Right lobe of liver (tissue), 6 donors: ENCODE measurements around the gene BIRC2. TPM values are rescaled to one million over a fixed set of nuclear protein-coding genes. Genes with fewer than 3 reads are reported as not detected.
A peak's percentile ranks its signal among the peaks of the same experiment; 100 is the strongest.
"Not testable (repeated sequence)": the region's sequence is repeated elsewhere in the genome, so short reads cannot be mapped to it uniquely, and the experiment has no call there.

Experiments used
- ATAC-seq, 4 donors: fragments of 200-7000 bp; cut with Tn5 transposase; one replicate each; pipeline ENCODE4 v1.9.1; 2020; ENCODE audit warnings: mild to moderate bottlenecking in 4 of 4, moderate library complexity in 4 of 4
- DNase-seq, 3 donors: peaks; one replicate each; pipeline ENCODE4 v3.0.0-alpha.2; 2020
- H3K27ac ChIP-seq, 3 donors: fragments of 200-600 bp; one replicate each; pipeline ENCODE4 v1.8.0; 2022
- H3K27me3 ChIP-seq, 2 donors: fragments of 200-600 bp; one replicate each; pipeline ENCODE4 v1.8.0; 2022
- H3K36me3 ChIP-seq, 4 donors: fragments of 200-600 bp; sonication (generic) in 1 of 4; one replicate each; pipeline versions ENCODE4 v1.5.1 to v1.8.0; 2017 to 2022; ENCODE audit warnings: control low read depth in 1 of 4
- H3K4me1 ChIP-seq, 4 donors: fragments of 200-600 bp; sonication (generic) in 1 of 4; one replicate each; pipeline versions ENCODE4 v1.5.1 to v1.8.0; 2017 to 2022; ENCODE audit warnings: control low read depth in 1 of 4
- H3K4me3 ChIP-seq, 3 donors: fragments of 200-600 bp; one replicate each; pipeline ENCODE4 v1.8.0; 2022
- H3K9me3 ChIP-seq, 4 donors: fragments of 200-600 bp; sonication (generic) in 1 of 4; one replicate each; pipeline versions ENCODE4 v1.5.1 to v1.8.0; 2017 to 2022; ENCODE audit warnings: control low read depth in 1 of 4
- POLR2A ChIP-seq: fragments of 450-650 bp; IDR thresholded peaks from one replicate; pipeline ENCODE4 v1.6.1; 2017; ENCODE audit warnings: antibody characterized with exemption, mild to moderate bottlenecking
- WGBS: methylation state at CpG from one replicate; pipeline ENCODE4 v1.1.6; 2018; ENCODE audit warnings: low coverage, low lambda C conversion rate; ENCODE audit not compliant: insufficient coverage; ENCODE audit errors: missing lambda C conversion rate; 5-methylcytosine and 5-hydroxymethylcytosine counted together
- intact Hi-C, 2 donors: fragments of 100-400 bp; cut with DNase I; formaldehyde crosslinking; loops; one replicate each; pipeline versions ENCODE4 v1.11.2 to v1.14.1; 2022
- total RNA-seq, 6 experiments: library from RNA; depleted of rRNA in 2 of 6; stranded (reverse); fragments of >200 nt in 2 of 6; fragmentation: NEBNext Ultra II Directional in 3 of 6; extraction: Animal tissue kit (Norgen Biotek cat#: 25700) in 3 of 6; gene quantifications; one replicate each; pipeline versions ENCODE4 v1.1.0 to v1.2.4, GENCODE V29; 2016 to 2023
- TF ChIP-seq, protein P1 (sequence below), 4 donors: fragments of 200-600 bp in 3 of 4; fragments of 450-650 bp in 1 of 4; IDR thresholded peaks; one replicate each; pipeline versions ENCODE4 v1.5.1 to v1.8.0; 2016 to 2022; ENCODE audit warnings: antibody characterized with exemption in 4 of 4, mild to moderate bottlenecking in 2 of 4
- donor health status: DM: no; HTN: yes; CAD: no.
- donor health status: DM: no; HTN: no; CAD: no.
- donor health status: DM: no; HTN: no; CAD: no.
- donor health status: DM: no; HTN: yes; CAD: no.
- donor health status: DM: no; HTN: yes; CAD: no.

The BIRC2 gene
- total RNA-seq, 6 experiments from 2014 or later, result 20.2 to 26.6 (median 25.3) TPM

DNA sequence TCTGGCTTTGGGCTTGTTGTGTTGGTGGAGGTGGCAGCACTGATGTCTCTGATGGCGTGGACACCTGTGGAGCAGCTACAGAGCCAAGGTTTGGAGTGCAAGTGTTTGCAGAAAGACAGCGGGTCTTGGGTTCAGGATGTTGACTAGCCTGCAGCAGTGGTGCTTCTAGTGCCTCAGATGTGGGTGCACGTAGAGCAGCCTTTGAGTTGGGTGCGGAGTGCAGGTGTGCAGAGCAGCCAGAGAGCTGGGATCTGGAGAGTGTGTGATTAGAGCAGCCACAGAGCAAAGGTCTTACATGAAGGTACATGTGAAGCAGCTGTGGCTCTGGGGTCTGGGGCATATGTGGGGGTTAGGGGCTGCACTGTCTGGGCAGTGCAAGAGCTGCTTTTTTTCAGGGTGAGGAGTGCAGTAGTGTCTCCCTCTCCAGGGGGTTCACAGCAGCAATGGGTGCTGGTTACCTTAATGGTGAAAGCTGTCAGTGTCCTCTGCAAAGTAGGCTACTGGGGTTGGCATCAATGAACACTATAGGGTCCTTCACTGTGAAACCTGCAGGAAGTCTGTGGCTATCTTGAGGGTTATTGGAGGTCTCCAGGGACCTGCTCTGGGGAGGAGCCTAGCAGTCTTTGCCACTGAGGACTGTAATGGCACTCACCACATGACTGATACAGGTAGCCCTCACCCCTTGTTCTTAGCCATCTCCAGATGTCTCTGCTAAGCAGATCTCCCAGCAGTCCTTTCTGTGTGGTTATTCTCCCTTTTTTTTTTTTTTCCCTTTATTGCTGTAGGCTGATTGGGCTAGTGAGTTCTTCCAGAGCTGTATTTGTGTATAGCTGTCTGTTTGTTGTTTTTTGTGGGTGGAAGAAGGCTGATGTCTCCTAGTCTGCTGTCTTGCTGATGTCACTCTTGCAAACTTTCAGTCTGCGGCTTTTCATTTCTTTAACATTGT is 14.3 kb downstream of the BIRC2 start:
- DNase-seq, result no peak

DNA sequence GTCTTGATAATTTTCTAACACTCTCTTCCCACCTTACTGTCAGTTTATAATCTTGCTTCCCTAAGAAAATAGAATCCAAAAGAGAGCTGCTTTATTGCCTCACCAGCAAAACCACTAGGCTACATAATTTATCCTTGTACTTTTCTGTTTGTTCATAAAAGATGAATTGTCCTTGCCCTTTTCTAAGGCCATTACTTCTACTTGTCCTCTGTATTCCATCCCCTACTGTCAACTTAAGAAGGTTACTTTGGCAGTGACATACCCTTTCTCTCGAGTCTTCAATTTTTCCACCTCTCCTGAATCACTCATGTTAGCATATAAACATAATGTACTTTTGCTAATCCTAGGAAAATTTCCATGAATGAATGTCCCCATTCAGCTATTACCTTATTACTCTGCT is 18.0 kb downstream of the BIRC2 start:
- intact Hi-C loops, result no loop called here
- no peaks in the 10 kb centered on the region for H3K27me3 ChIP-seq
- H3K4me1 ChIP-seq, result no peaks in the 10 kb centered on the region
- TF ChIP-seq POLR2A, result no peak
- TF ChIP-seq, protein P1, sequence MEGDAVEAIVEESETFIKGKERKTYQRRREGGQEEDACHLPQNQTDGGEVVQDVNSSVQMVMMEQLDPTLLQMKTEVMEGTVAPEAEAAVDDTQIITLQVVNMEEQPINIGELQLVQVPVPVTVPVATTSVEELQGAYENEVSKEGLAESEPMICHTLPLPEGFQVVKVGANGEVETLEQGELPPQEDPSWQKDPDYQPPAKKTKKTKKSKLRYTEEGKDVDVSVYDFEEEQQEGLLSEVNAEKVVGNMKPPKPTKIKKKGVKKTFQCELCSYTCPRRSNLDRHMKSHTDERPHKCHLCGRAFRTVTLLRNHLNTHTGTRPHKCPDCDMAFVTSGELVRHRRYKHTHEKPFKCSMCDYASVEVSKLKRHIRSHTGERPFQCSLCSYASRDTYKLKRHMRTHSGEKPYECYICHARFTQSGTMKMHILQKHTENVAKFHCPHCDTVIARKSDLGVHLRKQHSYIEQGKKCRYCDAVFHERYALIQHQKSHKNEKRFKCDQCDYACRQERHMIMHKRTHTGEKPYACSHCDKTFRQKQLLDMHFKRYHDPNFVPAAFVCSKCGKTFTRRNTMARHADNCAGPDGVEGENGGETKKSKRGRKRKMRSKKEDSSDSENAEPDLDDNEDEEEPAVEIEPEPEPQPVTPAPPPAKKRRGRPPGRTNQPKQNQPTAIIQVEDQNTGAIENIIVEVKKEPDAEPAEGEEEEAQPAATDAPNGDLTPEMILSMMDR (IDR thresholded peaks at IDR 0.05), result no peak
- 81% methylated on average over 1 of the region's 1 CpG for WGBS
- no peak for ATAC-seq
- no peak overlapping the region for H3K27ac ChIP-seq
- H3K36me3 ChIP-seq, result peaks cover 5 to 68% (median 23%) of the 10 kb centered on the region in 4 donors
- DNase-seq, result no peak
- no peak overlapping the region for H3K4me3 ChIP-seq
- no peaks in the 10 kb centered on the region for H3K9me3 ChIP-seq

More for the DNA sequence above, 14.3 kb downstream of the BIRC2 start:
- no peak overlapping the region for H3K27ac ChIP-seq
- no peaks in the 10 kb centered on the region for H3K27me3 ChIP-seq
- WGBS, result 100% methylated on average over 1 of the region's 5 CpGs
- peak in 2 of 4 donors; percentile 11 to 28 for ATAC-seq
- TF ChIP-seq, protein P1 (IDR thresholded peaks at IDR 0.05), result no peak
- TF ChIP-seq POLR2A, result no peak
- intact Hi-C loops, result no loop called here
- no peaks in the 10 kb centered on the region for H3K4me1 ChIP-seq
- no peak overlapping the region for H3K4me3 ChIP-seq
- H3K36me3 ChIP-seq, result peaks cover 5 to 62% (median 19%) of the 10 kb centered on the region in 4 donors
- peaks cover 0 to 5% (median 0%) of the 10 kb centered on the region in 4 donors for H3K9me3 ChIP-seq

DNA sequence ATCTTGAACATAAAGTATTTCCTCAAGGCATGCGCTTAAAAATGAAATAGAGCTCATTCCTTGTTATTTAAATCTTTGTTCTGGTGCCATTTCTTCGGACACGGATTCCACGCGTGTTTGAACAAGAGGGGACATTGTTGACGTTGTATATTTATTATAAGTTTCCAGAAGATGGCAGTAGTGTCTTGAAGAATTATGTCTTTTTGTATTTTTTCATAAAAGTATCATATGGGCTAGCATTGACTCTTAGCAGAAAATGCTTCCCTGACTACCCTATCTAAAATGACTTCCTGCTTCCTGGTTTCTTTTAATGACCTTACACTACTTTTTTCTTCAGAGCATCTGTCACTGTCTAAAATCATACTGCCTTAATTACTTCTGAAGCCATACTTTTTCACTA is 20.4 kb downstream of the BIRC2 start:
- intact Hi-C loops, result no loop called here
- peak; percentile 27 to 67 (median 64) for ATAC-seq
- 46% methylated on average over 6 of the region's 6 CpGs for WGBS
- no peak for DNase-seq
- TF ChIP-seq POLR2A, result no peak
- TF ChIP-seq, protein P1 (IDR thresholded peaks at IDR 0.05), result peak in 3 of 4 donors; percentile 20 to 24 (median 22)
- no peaks in the 10 kb centered on the region for H3K9me3 ChIP-seq
- no peaks in the 10 kb centered on the region for H3K27me3 ChIP-seq
- H3K4me1 ChIP-seq, result no peaks in the 10 kb centered on the region
- H3K36me3 ChIP-seq, result peaks cover 5 to 53% (median 19%) of the 10 kb centered on the region in 4 donors
- H3K27ac ChIP-seq, result no peak overlapping the region
- H3K4me3 ChIP-seq, result no peak overlapping the region

DNA sequence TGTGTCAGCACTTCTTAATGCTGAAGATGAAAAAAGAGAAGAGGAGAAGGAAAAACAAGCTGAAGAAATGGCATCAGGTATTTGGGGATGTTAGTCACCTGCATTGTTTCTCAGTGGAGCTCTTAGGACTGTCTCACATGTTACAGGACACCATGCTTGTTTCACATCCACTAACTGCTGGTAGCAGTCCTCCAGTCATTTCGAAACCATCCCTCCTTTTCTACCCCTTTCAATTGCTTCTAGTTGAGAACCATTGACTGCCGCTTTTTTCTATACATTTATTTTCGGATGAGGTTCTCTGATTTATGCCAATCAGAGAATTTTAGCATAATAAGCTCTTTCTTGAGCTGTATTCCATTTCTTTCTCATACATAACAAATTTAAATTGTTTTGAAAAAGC is 21.5 kb downstream of the BIRC2 start:
- Histone ChIP-seq H3K36me3 (peaks cover 4 to 43% (median 16%) of the 10 kb centered on the region in 4 donors), H3K27me3 (no peaks in the 10 kb centered on the region), H3K4me1 (no peaks in the 10 kb centered on the region), H3K4me3 (no peak overlapping the region), H3K9me3 (no peaks in the 10 kb centered on the region), H3K27ac (no peak overlapping the region)
- no peak for DNase-seq
- no peak for ATAC-seq
- TF ChIP-seq, protein P1 (IDR thresholded peaks at IDR 0.05), result no peak
- no peak for TF ChIP-seq POLR2A
- whole genome bisulfite sequencing, result 78% methylated on average over 3 of the region's 3 CpGs
- intact Hi-C loops, result no loop called here

DNA sequence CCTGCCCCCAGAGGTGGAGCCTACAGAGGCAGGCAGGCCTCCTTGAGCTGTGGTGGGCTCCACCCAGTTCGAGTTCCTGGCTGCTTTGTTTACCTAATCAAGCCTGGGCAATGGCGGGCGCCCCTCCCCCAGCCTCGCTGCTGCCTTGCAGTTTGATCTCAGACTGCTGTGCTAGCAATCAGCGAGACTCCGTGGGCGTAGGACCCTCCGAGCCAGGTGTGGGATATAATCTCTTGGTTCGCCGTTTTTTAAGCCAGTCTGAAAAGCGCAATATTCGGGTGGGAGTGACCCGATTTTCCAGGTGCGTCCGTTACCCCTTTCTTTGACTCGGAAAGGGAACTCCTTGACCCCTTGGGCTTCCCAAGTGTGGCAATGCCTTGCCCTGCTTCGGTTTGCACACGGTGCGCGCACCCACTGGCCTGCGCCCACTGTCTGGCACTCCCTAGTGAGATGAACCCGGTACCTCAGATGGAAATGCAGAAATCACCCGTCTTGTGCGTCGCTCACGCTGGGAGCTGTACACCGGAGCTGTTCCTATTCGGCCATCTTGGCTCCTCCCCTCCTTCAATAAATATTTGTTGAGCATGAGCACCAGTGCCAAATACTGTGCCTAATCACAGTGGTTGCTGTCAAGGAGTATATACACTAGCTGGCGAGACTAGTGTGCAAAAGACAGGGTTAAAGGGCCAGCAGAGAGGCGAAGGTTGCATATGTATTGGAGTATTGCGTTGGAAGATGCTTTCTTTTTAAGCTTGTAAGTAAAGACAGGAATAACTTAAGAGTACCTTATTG is 27.8 kb downstream of the BIRC2 start:
- ATAC-seq, H3K27ac ChIP-seq, H3K9me3 ChIP-seq, DNase-seq, H3K4me3 ChIP-seq, H3K4me1 ChIP-seq, H3K27me3 ChIP-seq, intact Hi-C loops: not testable (repeated sequence)
- WGBS, result 91% methylated on average over 14 of the region's 31 CpGs
- H3K36me3 ChIP-seq, result peaks cover 0 to 20% (median 10%) of the 10 kb centered on the region in 4 donors
